Skeletal muscle tissue (tissue), 4 donors: Measurements from ENCODE around the gene ZMPSTE24. TPM values are rescaled to one million over a fixed set of nuclear protein-coding genes. Genes with fewer than 3 reads are reported as not detected.
"Not testable (repeated sequence)": the region's sequence is repeated elsewhere in the genome, so short reads cannot be mapped to it uniquely, and the experiment has no call there.

Source experiments
- H3K27ac ChIP-seq: one replicate; pipeline ENCODE4 v1.7.0; 2013; ENCODE audit warnings: mild to moderate bottlenecking, low read depth, low read length, inconsistent platforms
- H3K27me3 ChIP-seq, 3 donors: one replicate each; pipeline ENCODE4 v1.7.0; 2013; ENCODE audit warnings: low read length in 3 of 3; ENCODE audit not compliant: control insufficient read depth in 3 of 3, insufficient read depth in 3 of 3
- H3K36me3 ChIP-seq, 3 donors: one replicate each; pipeline ENCODE4 v1.7.0; 2013; ENCODE audit warnings: low read length in 3 of 3; ENCODE audit not compliant: control insufficient read depth in 3 of 3, insufficient read depth in 3 of 3
- H3K4me1 ChIP-seq, 3 donors: one replicate each; pipeline ENCODE4 v1.7.0; 2013; ENCODE audit warnings: low read length in 3 of 3, mild to moderate bottlenecking in 3 of 3; ENCODE audit not compliant: control insufficient read depth in 3 of 3, insufficient read depth in 3 of 3
- H3K4me3 ChIP-seq, 3 donors: one replicate each; pipeline ENCODE4 v1.7.0; 2013; ENCODE audit warnings: low read length in 3 of 3
- H3K9ac ChIP-seq, 3 donors: one replicate each; pipeline ENCODE4 v1.7.0; 2013; ENCODE audit warnings: low read length in 3 of 3, mild to moderate bottlenecking in 3 of 3, moderate library complexity in 2 of 3, low read depth in 1 of 3
- H3K9me3 ChIP-seq, 3 donors: one replicate each; pipeline ENCODE4 v1.7.0; 2013; ENCODE audit warnings: low read length in 3 of 3; ENCODE audit not compliant: control insufficient read depth in 3 of 3
- total RNA-seq: library from RNA; depleted of rRNA; stranded (reverse); fragments of >200 nt; gene quantifications from one replicate; pipeline ENCODE4 v1.2.3, GENCODE V29; 2014
- donor health status: Osteomylitis.

Gene ZMPSTE24
- total RNA-seq, 1 donor from 2014 or later: 33.4 TPM

- H3K9ac ChIP-seq: peak overlapping the region in 1 of 3 donors; percentile 62
- no peaks in the 10 kb centered on the region for H3K36me3 ChIP-seq
- H3K27me3 ChIP-seq: peaks cover 24 to 41% (median 34%) of the 10 kb centered on the region in 3 donors
- peak overlapping the region; percentile 26 to 63 (median 51) for H3K4me3 ChIP-seq
- H3K27ac ChIP-seq: no peak overlapping the region
- H3K9me3 ChIP-seq: no peaks in the 10 kb centered on the region
- peaks cover 12 to 19% (median 16%) of the 10 kb centered on the region in 3 donors for H3K4me1 ChIP-seq
These were observed 56.7 kb downstream of the ZMPSTE24 start for GRCh38 chr1:40314721-40315238.

DNA sequence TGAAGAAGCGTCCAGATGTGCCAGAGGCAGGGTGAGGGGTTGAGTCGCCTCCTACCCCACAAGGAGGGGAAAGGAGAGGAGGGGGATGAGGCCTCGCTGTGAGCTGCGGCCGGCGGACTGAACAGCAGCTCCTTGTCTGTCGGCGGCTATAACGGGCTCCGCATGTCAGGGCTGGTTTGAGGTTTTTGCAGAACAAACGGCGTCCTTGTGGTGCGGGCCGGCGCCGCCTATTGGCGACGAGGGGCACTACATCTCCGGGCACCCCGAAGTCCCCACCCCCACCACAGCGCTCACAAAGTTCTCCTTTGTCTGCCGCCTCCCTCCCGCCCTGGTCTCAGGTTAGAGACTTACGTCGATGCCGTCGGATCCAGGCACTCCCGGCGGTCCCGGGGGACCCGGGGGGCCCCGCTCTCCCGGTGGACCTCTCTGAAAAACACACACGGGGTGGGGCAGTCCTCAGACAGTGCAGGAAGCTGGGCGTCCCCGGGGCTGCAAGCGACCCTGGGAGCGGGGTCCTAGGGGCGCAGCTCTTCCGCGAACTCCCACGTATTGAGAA, 57.3 kb downstream of the ZMPSTE24 start:
- Histone ChIP-seq H3K36me3 (no peaks in the 10 kb centered on the region), H3K9ac (peak overlapping the region in 1 of 3 donors; percentile 62), H3K9me3 (no peaks in the 10 kb centered on the region), H3K4me1 (peaks cover 12 to 19% (median 16%) of the 10 kb centered on the region in 3 donors), H3K27me3 (peaks cover 24 to 41% (median 34%) of the 10 kb centered on the region in 3 donors), H3K4me3 (peak overlapping the region; percentile 26 to 63 (median 54)), H3K27ac (no peak overlapping the region)

DNA sequence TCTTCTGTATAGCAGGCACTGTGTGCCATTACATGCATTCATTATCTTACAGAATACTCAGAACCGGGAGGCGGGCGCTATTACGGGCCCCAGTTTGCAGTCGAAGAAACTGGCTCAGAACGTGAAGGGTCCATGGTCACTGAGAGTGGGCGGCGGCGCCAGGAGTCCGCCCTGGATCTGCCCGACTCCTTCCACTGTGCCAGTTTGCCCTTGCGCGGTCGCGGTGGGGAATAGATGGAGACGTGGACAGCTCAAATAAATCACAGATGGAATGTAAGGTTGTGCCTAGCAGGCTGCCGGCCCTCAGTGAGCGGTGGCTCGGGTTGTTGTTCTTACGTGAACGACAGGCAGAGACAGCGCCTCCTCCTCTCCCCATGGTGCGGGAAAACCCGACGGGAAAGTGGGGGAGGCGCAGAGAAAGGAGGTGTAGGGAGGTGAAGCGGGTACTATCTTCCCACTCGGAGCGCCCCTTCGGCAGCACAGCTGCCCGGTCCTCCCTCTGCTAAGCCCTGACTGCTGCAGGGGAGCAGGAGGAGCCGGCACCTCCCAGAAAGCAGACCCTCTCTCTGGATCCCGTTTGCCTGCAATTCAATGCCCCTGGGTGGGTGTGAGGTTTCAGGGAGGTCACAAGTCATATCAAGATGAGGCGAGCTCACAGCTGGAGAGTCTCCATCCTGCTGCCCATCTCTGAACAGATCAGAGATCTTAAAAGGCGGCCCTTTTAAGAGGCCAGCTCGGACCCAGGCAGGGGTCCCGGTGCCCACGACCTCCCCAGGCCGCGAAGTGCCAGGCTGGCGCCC, 58.0 kb downstream of the ZMPSTE24 start:
- Histone ChIP-seq H3K4me1 (peaks cover 12 to 19% (median 16%) of the 10 kb centered on the region in 3 donors), H3K27ac (no peak overlapping the region), H3K36me3 (no peaks in the 10 kb centered on the region), H3K27me3 (peaks cover 24 to 41% (median 34%) of the 10 kb centered on the region in 3 donors), H3K9me3 (no peaks in the 10 kb centered on the region), H3K4me3 (peak overlapping the region; percentile 26 to 63 (median 54)), H3K9ac (peak overlapping the region in 2 of 3 donors; percentile 4 to 40)

DNA sequence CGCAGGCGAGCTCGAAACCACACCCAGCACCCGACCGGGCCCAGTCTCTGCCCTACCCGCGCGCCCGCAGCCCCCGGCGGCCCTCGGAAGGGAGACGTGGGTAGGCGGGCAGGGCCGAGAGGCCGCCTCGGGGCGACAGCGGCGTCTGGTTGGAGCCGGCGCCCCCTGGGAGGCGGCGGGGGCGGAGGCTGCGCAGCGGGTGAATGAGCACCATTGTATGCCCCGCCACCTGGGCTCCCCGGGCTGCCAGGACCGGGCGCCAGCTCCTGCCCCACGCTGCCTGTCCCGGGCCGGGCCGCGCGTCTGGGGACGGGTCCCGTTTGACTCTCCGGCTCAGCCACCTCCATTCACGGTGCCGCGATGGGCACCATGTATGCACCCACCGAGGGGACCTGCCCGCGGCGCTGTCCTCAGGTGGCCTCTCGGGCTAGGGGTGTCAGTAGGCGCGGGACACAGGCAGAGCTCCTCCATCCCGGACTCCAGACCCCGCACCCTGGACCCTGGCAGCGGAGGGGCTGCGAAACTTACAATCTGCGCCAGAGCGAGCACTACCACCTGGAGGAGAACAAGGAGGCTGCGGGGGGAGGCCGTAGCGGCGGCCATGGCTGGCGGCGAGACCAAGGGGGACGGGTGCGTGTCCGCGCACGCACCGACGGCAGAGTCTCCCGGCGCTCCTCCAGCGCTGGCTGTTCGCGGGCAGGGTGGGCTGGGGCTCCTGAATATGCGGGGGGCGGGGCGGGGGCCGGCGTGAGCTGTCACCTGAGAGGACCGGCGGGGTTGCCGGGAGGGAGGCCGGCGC, 58.8 kb downstream of the ZMPSTE24 start, which contains the start of gene COL9A2:
COL9A2 (minus strand) TSS at position 692 of the 799 bp plus-strand sequence; CDS start at position 603, 89 bp downstream.
- peak within 1 kb of the TSS; percentile 23 to 63 (median 54) for H3K4me3 ChIP-seq
- peaks cover 12 to 19% (median 16%) of the 10 kb centered on the region in 3 donors for H3K4me1 ChIP-seq
- H3K27ac ChIP-seq: no peak within 1 kb of the TSS
- no peaks in the 10 kb centered on the region for H3K9me3 ChIP-seq
- H3K9ac ChIP-seq: peak within 1 kb of the TSS in 1 of 3 donors; percentile 40
- peaks cover 24 to 41% (median 34%) of the 10 kb centered on the region in 3 donors for H3K27me3 ChIP-seq
- H3K36me3 ChIP-seq: no peaks in the 10 kb centered on the region

DNA sequence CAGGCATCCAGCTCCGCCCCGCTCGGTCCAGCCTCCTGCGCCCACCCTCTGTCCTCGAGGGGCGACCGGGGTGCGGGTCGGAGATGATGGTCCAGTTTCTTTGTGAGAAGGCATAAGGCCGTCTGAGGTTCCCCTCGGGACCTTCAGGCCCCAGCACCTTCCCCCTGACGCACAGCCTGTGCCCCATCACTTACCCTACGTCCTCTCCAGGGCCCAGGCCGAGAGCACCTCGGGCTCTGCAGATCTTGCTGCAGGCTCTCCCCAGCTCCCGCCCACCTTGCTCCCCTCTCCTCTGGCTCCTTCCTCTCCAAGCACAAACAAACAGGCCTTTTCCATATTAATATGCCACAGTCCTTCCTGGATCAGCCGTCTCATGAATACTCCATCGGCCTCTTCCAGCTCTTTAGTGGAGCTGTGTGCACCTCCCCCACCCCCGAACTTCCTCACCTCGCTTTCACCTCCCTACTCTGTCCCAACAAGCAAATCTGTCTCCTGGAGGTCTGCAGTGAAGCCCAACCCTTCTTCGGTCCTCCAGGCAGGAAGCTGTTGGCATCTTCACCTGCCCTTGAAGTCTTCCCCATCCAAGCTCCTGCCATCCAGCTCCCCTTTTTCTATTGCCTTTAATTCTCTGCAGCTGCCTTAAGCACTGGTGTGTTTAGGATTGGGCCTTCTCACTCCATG, 59.5 kb downstream of the ZMPSTE24 start:
- H3K9ac ChIP-seq: no peak overlapping the region
- no peak overlapping the region for H3K27ac ChIP-seq
- no peaks in the 10 kb centered on the region for H3K36me3 ChIP-seq
- peaks cover 12 to 19% (median 16%) of the 10 kb centered on the region in 3 donors for H3K4me1 ChIP-seq
- no peaks in the 10 kb centered on the region for H3K9me3 ChIP-seq
- H3K27me3 ChIP-seq: peaks cover 24 to 41% (median 34%) of the 10 kb centered on the region in 3 donors
- no peak overlapping the region for H3K4me3 ChIP-seq

DNA sequence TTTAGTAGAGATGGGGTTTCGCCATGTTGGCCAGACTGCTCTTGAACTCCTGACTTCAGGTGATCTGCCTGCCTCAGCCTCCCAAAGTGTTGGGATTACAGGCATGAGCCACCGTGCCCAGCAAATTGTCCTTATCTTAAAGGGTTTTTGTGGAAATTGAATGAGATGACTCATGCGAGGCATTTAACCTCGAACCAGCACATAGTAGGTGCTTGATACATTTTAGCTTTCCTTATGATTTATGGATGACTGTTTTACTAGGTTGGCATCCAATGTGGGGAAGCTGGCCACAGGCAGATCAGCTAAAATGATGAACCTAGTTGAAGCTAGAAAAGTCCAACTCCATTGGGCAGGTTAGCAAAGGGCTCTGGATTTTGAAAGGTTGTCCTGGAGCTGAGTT, 60.4 kb downstream of the ZMPSTE24 start:
- H3K4me1 ChIP-seq: peaks cover 12 to 19% (median 16%) of the 10 kb centered on the region in 3 donors
- H3K4me3 ChIP-seq: no peak overlapping the region
- H3K27me3 ChIP-seq: peaks cover 24 to 41% (median 34%) of the 10 kb centered on the region in 3 donors
- no peaks in the 10 kb centered on the region for H3K36me3 ChIP-seq
- no peaks in the 10 kb centered on the region for H3K9me3 ChIP-seq
- no peak overlapping the region for H3K9ac ChIP-seq
- H3K27ac ChIP-seq: no peak overlapping the region

- H3K4me1 ChIP-seq: peaks cover 12 to 19% (median 16%) of the 10 kb centered on the region in 3 donors
- no peak overlapping the region for H3K4me3 ChIP-seq
- no peaks in the 10 kb centered on the region for H3K9me3 ChIP-seq
- H3K36me3 ChIP-seq: no peaks in the 10 kb centered on the region
- peaks cover 24 to 41% (median 34%) of the 10 kb centered on the region in 3 donors for H3K27me3 ChIP-seq
- H3K27ac ChIP-seq: no peak overlapping the region
- H3K9ac ChIP-seq: no peak overlapping the region
These were observed 61.1 kb downstream of the ZMPSTE24 start for GRCh38 chr1:40318970-40319621.

- not testable (repeated sequence) for H3K36me3 ChIP-seq, H3K4me1 ChIP-seq, H3K9ac ChIP-seq, H3K27me3 ChIP-seq, H3K27ac ChIP-seq, H3K4me3 ChIP-seq, H3K9me3 ChIP-seq
These were observed 73.4 kb downstream of the ZMPSTE24 start for GRCh38 chr1:40331403-40331802.

DNA sequence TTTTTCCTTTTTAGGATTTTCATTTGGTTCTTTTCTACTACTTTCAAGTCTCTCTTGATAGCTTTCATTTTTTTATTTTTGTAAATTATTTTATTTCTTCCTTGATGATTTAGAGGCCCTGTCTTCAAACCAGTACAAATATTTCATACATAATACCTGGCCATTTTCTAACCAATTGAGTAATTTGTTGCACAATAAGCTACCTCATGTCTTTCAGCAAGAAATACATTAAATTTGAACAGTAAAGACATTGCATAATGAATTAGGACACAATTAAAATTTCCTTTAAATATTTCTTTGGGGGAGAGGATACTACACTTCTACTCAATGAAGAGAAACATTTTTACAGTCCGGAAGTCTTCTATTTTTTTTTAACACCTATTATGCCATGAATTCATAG, 74.7 kb downstream of the ZMPSTE24 start:
- H3K36me3 ChIP-seq: no peaks in the 10 kb centered on the region
- H3K4me1 ChIP-seq: no peaks in the 10 kb centered on the region
- H3K27me3 ChIP-seq: no peaks in the 10 kb centered on the region
- no peak overlapping the region for H3K4me3 ChIP-seq
- no peak overlapping the region for H3K27ac ChIP-seq
- no peaks in the 10 kb centered on the region for H3K9me3 ChIP-seq
- H3K9ac ChIP-seq: no peak overlapping the region
